Neuronal stem cell (in vitro differentiated cells): Measurements from ENCODE around the gene COG5. TPM values are rescaled to one million over a fixed set of nuclear protein-coding genes. Genes with fewer than 3 reads are reported as not detected.

Experiments used
- small RNA-seq: library from polyadenylated mRNA; stranded (forward); fragments of <200 nt; extraction: miRNeasy Mini kit (QIAGEN cat#:217004); gene quantifications from one replicate; pipeline ENCODE3, GENCODE V24; 2013; ENCODE audit not compliant: insufficient read depth

Gene COG5

Small RNA genes within 50 kb of the gene (small RNA-seq; reads per million reads assigned to genes)
- not detected for gene AC002381.1
- not detected for gene RF01233
